HG03432 (cell line): ENCODE measurements around the gene SKAP1.
"Not testable (repeated sequence)": the region's sequence is repeated elsewhere in the genome, so short reads cannot be mapped to it uniquely, and the experiment has no call there.

Source experiments
- ATAC-seq: cut with Tn5 transposase; IDR thresholded peaks from one replicate; pipeline ENCODE4 v1.9.1; 2021; ENCODE audit warnings: mild to moderate bottlenecking, moderate library complexity; ENCODE audit not compliant: unreplicated experiment

SKAP1 gene

DNA sequence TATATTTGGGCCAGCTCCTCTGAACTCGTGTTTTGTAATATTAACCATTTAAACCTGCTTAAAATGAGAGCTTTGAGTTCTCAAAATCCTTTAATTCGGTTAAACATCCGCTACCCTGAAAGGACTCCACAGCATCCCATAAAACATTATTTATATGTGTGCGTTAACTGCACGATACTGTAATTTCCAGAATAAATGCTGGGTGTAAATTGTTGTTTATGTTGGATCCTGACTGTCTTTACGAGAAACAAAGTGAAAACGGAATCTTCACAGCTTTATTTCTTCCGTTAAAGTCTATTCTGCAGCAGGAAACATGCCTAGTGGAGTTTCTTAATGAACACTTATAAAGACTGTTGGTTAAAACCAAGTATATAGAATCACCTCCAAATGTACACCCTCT, 179.1 kb downstream of the SKAP1 start:
- no peak for ATAC-seq

- ATAC-seq: not testable (repeated sequence)
These were observed 180.0 kb downstream of the SKAP1 start for GRCh38 chr17:48250059-48250458.

DNA sequence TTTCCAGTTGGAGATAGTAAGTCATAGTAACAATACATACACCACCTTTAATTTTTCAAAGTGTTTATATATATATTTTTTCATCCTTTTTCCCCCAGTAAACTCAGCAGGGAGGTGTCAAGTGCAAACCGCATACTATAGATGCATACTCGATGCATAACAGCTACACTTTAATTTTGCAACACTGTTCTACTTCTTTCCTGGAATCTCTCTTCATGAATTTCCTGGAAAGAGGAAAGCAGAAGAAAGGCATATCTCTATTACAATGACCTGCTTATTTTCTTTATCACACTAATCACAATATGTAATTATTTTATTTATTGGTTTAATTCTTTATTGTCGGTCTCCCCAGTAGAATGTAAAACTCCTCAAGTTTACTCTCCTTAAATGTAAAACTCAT, 182.4 kb downstream of the SKAP1 start:
- no peak for ATAC-seq

GRCh38 chr17:48247038-48247437, 183.0 kb downstream of the SKAP1 start:
- ATAC-seq: no peak

- no peak for ATAC-seq
These were observed 183.4 kb downstream of the SKAP1 start for GRCh38 chr17:48246612-48247011.

- ATAC-seq: not testable (repeated sequence)
These were observed 184.5 kb downstream of the SKAP1 start for GRCh38 chr17:48245465-48246033.

DNA sequence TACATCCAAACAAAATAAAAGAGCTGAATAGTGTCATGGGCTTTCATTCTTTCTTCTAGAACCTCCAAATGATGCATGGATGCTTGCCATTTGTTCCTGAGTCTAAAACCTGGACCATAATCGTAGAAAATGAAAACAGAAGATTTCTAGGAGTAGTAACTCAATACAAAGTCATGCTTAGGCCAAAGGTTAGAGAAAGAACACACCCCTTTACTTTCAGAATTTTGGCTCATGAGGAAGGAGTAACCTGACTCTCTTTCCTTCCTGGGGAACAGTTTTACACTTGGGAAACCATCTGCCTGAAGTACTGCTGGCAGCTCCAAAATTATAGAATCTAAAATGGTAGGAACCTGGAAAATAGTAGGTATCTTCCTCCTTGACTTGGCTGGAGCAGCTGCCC, 185.2 kb downstream of the SKAP1 start:
- no peak for ATAC-seq

- ATAC-seq: no peak
These were observed 185.8 kb downstream of the SKAP1 start for GRCh38 chr17:48244121-48244711.

DNA sequence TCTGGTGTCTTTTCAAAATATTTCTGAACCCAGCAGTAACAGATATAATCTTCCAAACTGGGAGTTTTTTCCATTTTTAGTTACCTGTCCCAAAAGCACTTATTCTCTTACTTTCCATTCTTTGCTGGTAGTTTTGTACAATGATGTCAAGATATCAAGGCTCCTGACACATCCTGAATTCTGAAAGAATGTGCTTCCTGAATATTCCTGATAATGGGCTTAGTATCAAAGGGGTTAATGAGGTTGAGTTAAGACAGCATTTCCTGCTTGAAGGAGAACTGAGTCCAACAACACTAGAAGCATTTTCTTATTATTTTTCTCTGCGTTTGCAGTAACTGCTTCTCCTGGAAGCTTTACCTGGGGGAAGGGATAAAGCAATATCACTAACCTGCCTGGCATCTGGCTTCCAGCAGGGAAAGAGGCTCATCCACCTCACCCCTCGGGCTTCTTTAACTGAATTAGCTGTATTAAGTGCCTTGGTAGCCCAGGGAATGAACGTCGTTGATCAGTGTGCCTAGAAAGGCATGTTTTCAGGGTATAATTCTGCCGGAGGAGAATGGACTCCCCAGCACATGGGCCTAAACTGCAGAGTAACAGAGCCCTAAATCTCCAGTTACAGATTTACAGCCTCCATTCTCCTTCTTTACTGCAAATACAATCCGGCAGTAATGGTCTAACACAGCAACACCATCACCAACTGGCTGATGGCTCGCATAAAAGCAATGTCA, 188.1 kb downstream of the SKAP1 start:
- no peak for ATAC-seq

GRCh38 chr17:48241131-48241591, 188.9 kb downstream of the SKAP1 start:
- ATAC-seq: peak; percentile 90

GRCh38 chr17:48240562-48241130, 189.4 kb downstream of the SKAP1 start:
- ATAC-seq: no peak

DNA sequence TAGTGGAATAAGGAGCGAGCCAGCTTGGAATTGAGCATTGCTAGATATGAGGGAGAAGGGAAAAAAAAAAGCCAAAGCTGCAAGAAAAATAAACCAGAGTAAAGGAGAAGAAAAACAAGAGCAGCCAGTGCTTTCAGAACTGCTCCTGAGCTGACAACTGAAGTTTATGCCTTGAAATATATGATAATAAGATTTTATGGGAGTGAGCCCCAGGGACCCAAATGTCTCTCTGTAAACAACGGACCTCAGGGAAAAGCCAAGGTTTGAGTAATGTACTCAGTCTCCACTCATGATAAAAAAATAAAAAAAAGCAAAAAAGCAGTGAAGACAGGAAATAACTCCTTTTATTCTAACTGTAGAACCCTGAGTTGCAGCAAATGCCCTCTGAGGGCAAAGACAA, 189.9 kb downstream of the SKAP1 start:
- no peak for ATAC-seq

DNA sequence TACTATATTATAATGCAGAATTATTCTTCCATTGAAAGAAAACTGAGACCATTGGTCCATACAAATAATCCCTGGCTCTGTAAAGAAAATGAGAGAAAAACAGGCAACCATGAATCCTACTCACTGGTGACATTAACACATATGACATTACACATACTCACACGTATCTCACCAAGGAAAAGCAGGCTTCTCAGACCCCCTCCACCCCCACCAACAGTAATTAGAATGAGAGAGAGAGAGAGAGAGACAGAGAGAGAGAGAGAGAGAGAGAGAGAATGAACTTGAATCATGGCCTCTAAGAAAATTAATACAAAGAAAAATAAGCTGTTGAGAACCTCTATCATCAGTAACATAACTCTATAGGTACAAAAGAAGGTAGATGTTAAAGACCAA, 190.4 kb downstream of the SKAP1 start:
- no peak for ATAC-seq

DNA sequence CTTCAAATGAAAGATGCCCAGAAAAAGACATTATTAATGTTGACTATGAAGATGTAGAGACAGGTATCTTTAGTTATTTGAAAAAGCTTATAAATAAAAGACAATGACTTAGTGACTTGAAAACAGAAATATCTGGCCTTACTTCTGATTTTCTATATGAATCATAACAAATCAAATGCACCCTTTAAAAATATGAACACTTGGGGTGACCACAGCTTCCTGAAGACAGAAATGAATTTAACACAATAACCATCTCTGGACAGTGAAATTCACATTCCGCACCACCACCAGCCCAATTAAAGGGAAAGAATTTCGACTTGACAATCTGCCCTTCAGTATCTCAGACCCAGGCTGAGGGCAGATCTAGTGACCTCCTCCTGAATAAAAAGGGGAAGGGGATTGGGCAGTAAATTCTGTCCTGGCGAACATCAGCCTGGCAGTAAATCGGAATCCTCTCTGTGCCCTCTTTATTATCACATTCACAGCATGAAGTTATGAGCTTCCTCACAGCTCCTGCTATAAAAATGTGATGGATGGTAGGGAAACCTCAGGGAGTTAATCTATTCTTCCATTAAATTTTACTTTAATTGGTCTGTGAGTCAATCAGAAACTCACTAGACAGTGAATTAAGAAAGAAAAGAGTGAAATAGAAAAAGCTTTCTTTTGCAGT, 190.9 kb downstream of the SKAP1 start:
- ATAC-seq: no peak

DNA sequence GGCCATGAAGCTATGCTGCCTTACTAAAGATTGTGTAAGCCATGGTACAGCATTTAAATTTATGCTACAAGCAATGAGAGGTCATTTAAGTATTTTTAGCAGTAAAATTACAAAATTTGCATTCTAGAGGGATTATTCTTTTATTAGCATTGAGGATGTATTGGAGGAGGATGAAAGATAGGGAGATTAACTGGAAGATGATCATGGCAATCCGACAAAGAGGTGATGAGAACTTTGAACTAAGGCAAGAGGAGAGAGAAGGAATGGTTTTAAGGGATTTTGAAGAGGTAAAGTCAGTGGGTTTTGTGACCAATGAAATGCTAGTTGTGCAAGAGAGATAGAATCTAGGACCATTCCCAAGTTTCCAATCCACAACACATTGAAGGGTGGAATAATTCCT, 192.6 kb downstream of the SKAP1 start:
- no peak for ATAC-seq

DNA sequence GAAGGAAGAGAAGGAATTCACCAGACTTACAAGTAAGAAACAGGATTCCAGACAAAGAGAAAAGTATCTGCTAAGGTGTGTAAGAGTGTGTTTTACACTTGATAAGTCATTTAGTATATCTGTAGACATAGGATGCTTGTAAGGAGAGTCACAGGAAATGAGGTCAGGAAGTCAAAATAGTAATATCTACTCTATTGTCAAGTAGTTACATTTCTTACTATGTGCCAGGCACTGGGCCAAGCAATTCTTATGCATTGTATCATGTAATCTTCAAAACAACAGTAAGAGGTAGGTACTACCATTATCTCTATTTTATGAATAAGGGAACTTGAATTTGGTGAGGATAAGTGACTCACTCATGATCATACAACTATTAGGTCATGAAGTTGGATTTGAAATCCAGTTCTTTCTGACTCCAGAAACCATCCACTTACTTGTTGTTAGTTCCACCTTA, 193.3 kb downstream of the SKAP1 start:
- no peak for ATAC-seq

DNA sequence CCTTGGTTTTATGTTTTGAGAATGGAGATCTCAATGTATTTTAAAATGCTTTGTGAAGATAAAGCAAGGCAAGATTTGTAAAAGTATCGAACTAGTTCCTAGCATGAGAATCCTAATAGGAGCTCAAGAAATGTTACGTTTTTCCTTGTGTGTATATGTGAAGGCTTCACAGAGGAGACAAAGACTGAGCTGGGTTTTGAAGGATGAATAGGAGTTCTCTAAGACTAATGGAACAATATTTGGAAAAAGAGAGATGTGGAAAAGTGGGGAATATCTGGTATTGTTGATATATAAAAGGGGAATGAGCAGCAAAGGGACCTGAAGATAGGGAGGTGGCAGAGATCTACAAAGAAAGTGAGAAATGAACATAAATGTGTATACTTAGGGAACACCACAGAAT, 195.1 kb downstream of the SKAP1 start:
- ATAC-seq: no peak

DNA sequence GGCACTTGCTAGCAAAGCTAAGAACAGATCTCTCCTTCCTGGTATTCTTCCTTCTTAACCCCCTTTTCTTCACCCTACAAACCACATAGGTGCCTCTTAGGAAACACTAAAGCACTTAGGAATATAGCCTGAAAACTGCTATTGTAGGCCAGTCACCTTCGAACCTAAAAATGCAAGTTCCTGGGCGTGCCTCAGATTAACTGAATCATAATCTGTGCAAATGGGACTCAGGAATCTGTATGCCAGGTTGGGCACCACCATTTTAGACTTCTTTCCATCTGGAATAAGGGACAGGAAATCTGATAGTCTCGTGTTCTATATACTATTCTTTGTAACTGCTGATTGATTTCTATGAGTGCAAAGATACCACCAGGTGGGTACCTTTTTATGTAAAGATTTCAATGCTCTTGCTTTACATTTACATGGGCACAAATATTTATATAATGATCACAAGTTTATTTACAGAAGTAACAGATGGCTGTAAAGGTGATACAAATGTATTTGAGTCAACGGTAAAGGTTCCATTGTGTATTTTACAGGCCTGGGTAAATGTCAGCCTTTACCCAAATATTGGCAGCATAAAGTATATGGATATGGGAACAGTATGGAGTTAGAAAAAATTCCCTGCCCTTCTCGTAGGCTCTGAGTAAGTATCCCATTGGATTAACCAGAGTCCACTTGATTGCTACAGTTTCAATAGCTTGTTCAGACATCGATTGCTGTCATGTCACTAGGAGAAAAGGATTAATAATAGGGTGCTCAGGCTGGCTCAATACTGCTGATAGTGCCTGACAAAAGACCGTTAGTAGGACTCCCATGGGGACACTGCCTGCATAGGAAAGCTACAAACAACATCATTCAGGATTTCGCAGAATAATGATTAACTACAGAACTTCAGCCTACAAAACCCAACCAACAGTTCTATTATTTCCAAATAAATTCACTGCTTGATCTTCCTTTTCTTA, 197.7 kb downstream of the SKAP1 start:
- no peak for ATAC-seq

DNA sequence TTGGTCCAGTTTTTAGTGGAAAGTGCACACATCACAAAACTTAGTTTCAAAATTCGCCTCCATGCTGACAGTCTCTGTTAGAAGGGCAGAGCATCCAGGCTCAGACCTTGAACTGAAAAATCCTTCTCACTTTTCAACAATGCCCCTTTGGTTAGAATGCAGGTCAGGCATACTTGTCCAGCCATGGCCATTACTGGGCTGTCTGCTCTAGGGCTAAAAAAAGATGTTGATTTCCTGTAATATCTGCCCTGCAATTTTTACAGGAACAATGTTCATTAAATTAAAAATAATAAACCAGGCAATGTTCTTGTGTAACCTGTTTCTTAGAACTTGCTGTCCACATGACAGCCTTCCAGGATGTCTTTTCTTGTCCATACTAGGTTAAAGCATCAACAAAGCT, 200.1 kb downstream of the SKAP1 start:
- ATAC-seq: no peak

DNA sequence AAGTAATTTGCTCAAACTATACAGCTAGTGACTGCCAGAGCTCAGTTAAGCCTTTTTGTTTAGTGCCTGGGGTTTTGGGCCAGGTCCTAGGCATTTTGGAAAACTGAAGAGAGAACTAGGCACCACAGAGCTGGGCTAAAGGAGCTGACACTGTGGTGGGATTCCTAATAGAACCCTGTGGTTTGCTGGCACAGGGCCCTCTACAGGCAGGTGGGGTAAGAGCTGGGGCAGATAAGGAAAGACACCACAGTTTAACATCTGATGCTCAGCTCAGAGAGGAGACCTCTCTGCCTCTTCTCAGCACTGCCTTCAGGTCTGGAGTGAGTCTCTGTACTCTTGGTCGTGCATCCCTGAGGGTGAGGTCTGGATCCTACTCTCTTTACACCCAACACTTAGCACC, 201.3 kb downstream of the SKAP1 start:
- no peak for ATAC-seq
